Measurements from ENCODE around the gene TKT.

DNA sequence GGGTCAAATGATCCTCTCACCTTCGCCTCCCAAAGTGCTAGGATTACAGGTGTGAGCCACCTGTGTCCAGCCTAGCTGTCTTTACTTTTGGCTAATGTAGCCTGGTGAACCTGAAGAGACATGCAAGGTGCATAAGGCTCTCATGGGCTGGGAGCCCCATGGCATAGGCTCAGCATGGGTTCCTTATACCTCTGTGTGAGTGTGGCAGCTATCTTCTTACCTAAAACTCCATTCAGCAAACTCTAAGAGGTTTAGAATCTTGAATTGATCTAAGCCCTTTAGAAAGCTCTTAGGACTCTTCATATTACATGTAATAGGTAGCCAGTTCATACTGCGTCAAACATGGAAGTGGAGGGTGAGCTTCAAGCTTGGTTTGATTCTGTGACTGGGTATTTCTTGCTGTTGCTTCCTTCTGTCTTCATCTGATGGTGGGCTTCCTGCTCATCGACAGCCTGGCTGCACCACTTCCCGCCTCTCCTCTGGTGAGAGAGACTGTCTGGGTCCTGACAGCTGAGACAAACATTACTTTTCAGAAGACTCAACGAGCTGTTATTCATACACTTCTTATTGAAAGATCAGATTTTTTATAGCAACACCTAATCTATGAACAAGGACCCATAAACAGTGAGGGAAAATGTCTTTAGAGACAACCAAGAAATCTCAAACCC is 19.2 kb upstream of the TKT start:
- no peak for TF ChIP-seq CTCF (IDR thresholded peaks at IDR 0.05)
- TF ChIP-seq POLR2A (IDR thresholded peaks at IDR 0.05) = no peak

Measured in right lobe of liver (tissue), 4 donors.